Mesenteric fat pad (tissue), 1 donor: Measurements from ENCODE around the gene U2AF1. TPM values are rescaled to one million over a fixed set of nuclear protein-coding genes. Genes with fewer than 3 reads are reported as not detected.

Experiments used
- total RNA-seq: library from RNA; stranded (reverse); fragmentation: NEBNext Ultra II Directional; extraction: Animal tissue kit (Norgen Biotek cat#: 25700); gene quantifications from one replicate; pipeline ENCODE4 v1.2.1, GENCODE V29; 2021
- donor health status: DM: yes; HTN: yes; CAD: no.

Gene U2AF1
- total RNA-seq, 1 donor from 2014 or later = 24.1 TPM

Other genes starting within 250 kb of the U2AF1 start
- 18.6 TPM for gene WDR4, start 228.0 kb downstream of the U2AF1 start, total RNA-seq
- gene NDUFV3, start 214.3 kb downstream of the U2AF1 start, total RNA-seq = 40.8 TPM
- gene ERVH48-1, start 181.9 kb downstream of the U2AF1 start, total RNA-seq = not detected
- gene PKNOX1, start 133.0 kb downstream of the U2AF1 start, total RNA-seq = 18.1 TPM
- 12.2 TPM for gene CBS, start 31.7 kb downstream of the U2AF1 start, total RNA-seq
- not detected for gene CRYAA, start 61.4 kb upstream of the U2AF1 start, total RNA-seq